T-helper 9 cell (primary cell): ENCODE results near the gene TCF15.
A peak's percentile ranks its signal among the peaks of the same experiment; 100 is the strongest.

Source experiments
- DNase-seq: peaks from one replicate; pipeline ENCODE4 v3.0.0-alpha.2; 2020

The TCF15 gene

DNA sequence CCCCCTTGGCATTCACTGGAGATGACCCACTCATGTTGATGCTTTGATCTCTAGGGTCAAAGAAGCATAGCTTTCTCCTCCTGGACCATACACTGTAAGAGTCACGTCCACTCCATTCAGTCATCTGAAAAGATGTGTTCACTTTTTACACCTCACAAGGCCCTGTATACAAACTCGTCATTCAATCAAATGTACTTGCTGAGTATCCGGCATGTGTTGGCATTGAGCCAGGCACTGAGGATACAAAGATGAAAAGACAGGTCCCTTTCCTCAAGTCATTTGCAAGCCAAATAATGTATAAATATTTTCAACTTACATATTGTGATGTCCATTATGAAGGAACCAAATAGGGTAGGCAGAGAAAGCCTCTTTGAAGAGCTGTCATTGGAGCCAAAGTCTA, 34.0 kb downstream of the TCF15 start:
- no peak for DNase-seq

DNA sequence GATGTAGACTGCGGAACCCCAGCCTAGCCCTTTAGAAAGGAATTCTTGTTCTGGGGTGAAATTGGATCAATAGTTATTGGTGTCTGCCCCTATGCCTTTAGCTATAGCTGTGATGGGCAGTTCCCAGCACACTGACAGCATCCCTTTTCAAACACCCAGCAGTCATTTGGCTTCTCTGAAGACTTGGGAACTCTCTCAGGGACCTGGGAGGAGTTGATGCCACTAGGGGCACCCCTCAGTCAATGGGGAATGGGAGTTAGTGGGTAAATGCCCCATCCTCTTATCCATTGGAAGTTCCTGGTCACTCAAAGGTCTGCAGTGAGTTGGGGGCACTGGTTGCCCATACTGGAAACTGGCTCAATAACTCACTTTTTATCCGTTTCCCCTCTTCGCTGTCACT, 34.9 kb downstream of the TCF15 start:
- no peak for DNase-seq

DNA sequence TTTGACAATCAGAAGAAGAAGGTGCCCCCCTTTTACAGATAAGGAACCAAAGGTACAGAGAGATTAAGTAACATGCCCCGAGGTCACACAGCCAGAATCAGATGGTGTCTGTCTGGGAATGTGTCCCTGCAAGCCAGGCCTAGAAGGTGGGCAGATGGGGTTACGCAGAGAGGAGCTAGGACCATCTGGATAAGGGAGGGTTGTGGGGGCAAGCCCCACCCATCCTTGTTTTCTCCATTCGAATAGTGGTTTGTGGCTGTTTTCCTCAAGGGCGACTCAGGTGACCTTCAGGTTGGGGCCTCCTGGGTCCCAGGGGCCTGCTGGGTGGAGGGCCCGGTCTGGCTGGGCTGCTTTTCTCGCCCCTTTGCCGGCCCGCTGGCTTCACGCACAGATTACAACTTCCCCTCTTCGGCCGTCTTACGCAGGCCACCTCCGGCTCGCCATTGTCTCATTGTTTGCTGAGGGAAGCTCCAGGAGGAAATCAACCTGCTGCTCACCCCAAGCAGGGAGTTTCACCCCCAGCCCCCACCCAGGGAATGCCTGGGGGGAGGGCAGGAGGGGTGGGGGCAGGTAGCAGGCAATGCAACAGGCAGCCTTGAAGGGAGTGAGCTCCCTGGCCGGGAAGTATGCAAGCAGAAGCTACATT, 35.7 kb downstream of the TCF15 start:
- no peak for DNase-seq

DNA sequence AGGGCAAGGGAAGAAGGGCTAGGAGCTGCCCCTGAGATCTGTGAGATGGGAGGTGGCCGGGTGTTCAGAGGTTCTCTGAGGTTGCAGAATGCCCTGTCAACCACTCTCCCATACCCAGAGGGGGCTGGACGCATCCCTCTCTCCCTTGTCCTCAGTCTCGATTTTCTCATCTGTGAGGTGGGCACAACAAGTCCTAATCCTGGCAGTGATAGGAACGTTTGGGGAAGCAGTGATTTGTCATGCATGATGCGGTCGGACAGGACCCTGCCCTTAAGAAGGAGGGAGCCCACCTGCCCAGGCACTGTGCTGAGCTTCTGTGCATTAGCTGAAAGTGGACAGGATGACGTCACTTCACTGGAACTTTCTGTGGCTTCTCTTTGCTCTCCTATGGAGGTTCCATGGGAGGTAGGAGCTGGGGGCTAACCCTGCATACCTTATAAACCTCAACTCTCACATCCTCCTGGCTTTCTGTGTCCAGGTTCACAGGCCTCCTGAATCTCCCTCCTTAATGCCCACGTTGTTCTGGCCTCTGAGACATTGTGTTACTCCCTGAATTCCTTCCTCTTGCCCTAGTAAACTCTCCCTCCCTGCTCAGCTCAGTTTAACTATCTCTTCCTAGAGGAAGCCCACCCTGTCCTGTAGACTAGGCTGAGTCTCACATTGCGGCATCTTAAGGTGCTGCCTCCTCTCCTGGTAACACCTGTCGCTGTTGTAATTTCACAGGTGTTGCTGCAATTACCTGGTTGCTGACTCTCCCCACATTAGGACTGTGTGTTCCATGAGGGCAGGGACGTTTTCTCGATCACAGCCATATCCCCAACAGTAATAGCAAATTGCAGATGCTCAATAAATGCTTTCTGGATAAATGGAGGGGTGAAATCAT, 36.5 kb downstream of the TCF15 start:
- no peak for DNase-seq

DNA sequence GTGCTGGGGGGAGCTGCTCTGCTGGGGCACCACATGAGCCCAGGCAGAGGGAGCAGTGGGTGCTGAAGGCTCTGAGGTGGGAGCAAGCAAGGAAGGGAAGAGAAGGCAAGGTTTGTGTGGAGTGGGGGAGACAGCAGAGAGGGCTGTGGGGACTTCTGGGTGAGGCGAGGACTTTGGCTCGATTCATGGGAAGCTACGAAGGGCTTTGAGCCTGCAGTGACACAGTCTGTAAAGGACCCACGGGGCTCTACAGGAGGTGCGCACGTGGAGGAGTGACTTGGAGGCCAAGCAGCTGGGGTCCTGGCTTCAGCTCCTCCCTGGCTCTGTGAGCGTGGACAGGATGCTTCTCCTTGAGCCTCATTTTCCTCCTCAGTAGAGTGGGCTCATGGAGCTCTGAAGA, 37.4 kb downstream of the TCF15 start:
- DNase-seq, result no peak

DNA sequence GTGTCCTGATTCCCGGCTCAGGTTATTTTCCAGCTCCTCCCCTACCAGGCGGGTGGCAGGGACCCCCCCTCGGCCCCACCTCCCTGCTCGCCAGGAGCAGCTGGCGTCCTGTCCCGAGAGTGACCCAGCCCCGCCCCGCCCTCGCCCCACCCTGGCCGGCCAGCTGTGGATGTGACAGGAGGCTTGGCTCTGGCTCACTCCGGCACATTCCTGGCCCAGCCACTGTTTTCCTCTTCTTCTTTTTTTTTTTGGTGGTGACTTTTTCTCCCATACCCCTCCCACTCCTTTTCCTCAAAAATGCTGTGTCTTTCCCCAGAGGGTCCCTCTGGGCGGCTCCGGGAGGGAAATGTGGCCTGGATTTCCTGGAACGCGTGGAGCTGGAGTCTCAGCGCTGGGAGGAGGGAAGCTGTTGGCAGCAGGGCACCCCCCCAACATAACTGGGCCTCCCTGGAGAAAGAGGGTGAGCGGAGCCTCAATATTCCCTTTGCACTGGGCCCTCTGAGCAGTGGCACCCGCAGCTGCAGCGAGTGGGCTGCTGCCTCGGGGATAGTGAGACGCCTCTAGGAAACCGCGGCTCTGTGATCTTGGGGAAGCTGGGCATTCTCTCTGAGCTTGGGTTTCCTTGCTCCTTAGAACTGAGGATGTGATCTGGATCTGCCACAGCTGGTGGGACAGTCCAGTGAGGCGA, 38.2 kb downstream of the TCF15 start:
- DNase-seq, result no peak

- DNase-seq, result no peak
Measured at GRCh38 chr20:568673-569415, 41.3 kb downstream of the TCF15 start.

- no peak for DNase-seq
Measured at GRCh38 chr20:568097-568652, 41.9 kb downstream of the TCF15 start.

- no peak for DNase-seq
Measured at GRCh38 chr20:564192-564591, 45.9 kb downstream of the TCF15 start.

GRCh38 chr20:563187-563586, 46.9 kb downstream of the TCF15 start:
- DNase-seq, result no peak

GRCh38 chr20:562232-562897, 47.7 kb downstream of the TCF15 start:
- no peak for DNase-seq

GRCh38 chr20:561437-562231, 48.5 kb downstream of the TCF15 start:
- DNase-seq, result peak; percentile 4

- DNase-seq, result no peak
Measured at GRCh38 chr20:560680-561079, 49.4 kb downstream of the TCF15 start.

DNA sequence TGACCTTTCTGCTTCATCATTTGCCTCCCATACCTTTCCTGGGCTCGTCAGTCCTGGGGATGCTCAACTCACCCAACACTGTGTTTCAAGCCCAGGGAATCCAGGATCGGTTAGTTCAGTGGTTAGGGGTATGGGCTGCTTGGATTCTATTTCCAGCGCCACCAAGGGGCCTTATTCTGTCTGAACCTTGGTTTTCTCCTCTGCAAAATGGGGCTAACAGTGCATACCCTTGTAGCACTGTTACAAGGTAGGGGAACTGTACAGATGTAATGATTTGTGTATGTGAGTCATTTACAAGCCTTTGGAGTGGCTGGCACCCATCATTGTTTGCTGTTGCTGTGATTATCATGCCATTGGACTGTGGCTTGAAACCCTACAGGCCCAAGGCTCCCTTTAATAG, 52.0 kb downstream of the TCF15 start:
- no peak for DNase-seq

DNA sequence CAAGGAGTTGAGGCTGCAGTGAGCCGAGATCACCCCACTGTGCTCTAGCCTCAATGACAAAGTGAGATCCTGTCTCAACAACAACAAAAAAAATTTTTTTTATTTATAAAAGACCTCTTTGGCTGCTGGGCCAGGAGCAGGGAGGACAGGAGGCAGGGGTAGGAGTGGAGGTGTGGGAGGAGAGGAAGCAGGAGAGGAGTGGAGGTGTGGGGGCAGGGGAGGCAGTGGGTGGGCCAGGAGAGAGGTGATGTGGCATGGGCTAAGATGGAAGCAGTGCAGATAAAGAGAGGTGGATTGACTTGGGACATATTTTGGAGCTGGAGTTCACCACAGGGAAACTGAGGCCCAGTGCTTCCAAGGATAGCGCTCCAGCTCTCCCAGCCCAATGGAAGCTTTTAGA, 53.1 kb downstream of the TCF15 start:
- DNase-seq, result no peak

GRCh38 chr20:555976-556385, 54.1 kb downstream of the TCF15 start:
- DNase-seq, result no peak
